Measurements from ENCODE around the gene PLAC8L1.
"Not testable (repeated sequence)": the region's sequence is repeated elsewhere in the genome, so short reads cannot be mapped to it uniquely, and the experiment has no call there.

The PLAC8L1 gene

GRCh38 chr5:146111409-146111808, 6.0 kb upstream of the PLAC8L1 start:
- Histone ChIP-seq H3K27me3 (ENCODE audit: insufficient read depth, poor library complexity, severe bottlenecking) (no peaks in the 10 kb centered on the region), H3K9me3 (ENCODE audit: severe bottlenecking) (no peaks in the 10 kb centered on the region), H3K4me3 (ENCODE audit: severe bottlenecking) (no peak overlapping the region), H3K36me3 (ENCODE audit: low read depth) (peaks cover 48% of the 10 kb centered on the region), H3K27ac (ENCODE audit: poor library complexity, severe bottlenecking) (no peak overlapping the region), H3K4me1 (ENCODE audit: insufficient read depth, poor library complexity, severe bottlenecking) (no peaks in the 10 kb centered on the region)
- no peak for TF ChIP-seq CTCF (IDR thresholded peaks at IDR 0.05; ENCODE audit: poor library complexity, severe bottlenecking)
- ATAC-seq (ENCODE audit: low read depth) = no peak
- DNase-seq (ENCODE audit: low spot score) = no peak

- DNase-seq (ENCODE audit: low spot score) = no peak
- TF ChIP-seq CTCF (IDR thresholded peaks at IDR 0.05; ENCODE audit: poor library complexity, severe bottlenecking) = no peak
Measured at GRCh38 chr5:146109379-146109778, 4.0 kb upstream of the PLAC8L1 start.

GRCh38 chr5:146108870-146109269, 3.5 kb upstream of the PLAC8L1 start:
- not testable (repeated sequence) for DNase-seq (ENCODE audit: low spot score); H3K27me3 ChIP-seq (ENCODE audit: insufficient read depth, poor library complexity, severe bottlenecking); H3K4me1 ChIP-seq (ENCODE audit: insufficient read depth, poor library complexity, severe bottlenecking); H3K27ac ChIP-seq (ENCODE audit: poor library complexity, severe bottlenecking); ATAC-seq (ENCODE audit: low read depth); H3K4me3 ChIP-seq (ENCODE audit: severe bottlenecking); H3K9me3 ChIP-seq (ENCODE audit: severe bottlenecking)
- peaks cover 33% of the 10 kb centered on the region for H3K36me3 ChIP-seq (ENCODE audit: low read depth)

More at GRCh38 chr5:146109379-146109778, 4.0 kb upstream of the PLAC8L1 start:
- Histone ChIP-seq H3K27ac (ENCODE audit: poor library complexity, severe bottlenecking) (no peak overlapping the region), H3K4me1 (ENCODE audit: insufficient read depth, poor library complexity, severe bottlenecking) (no peaks in the 10 kb centered on the region), H3K27me3 (ENCODE audit: insufficient read depth, poor library complexity, severe bottlenecking) (no peaks in the 10 kb centered on the region), H3K36me3 (ENCODE audit: low read depth) (peaks cover 35% of the 10 kb centered on the region), H3K9me3 (ENCODE audit: severe bottlenecking) (no peaks in the 10 kb centered on the region), H3K4me3 (ENCODE audit: severe bottlenecking) (no peak overlapping the region)
- ATAC-seq (ENCODE audit: low read depth) = 0 out of 3 replicates have a peak, but pooled peaks have one; percentile 42

GRCh38 chr5:146107901-146108300, 2.5 kb upstream of the PLAC8L1 start:
- Histone ChIP-seq H3K27ac (ENCODE audit: poor library complexity, severe bottlenecking) (no peak overlapping the region), H3K36me3 (ENCODE audit: low read depth) (peaks cover 23% of the 10 kb centered on the region), H3K9me3 (ENCODE audit: severe bottlenecking) (no peaks in the 10 kb centered on the region), H3K4me1 (ENCODE audit: insufficient read depth, poor library complexity, severe bottlenecking) (no peaks in the 10 kb centered on the region), H3K27me3 (ENCODE audit: insufficient read depth, poor library complexity, severe bottlenecking) (no peaks in the 10 kb centered on the region), H3K4me3 (ENCODE audit: severe bottlenecking) (no peak overlapping the region)
- no peak for DNase-seq (ENCODE audit: low spot score)
- no peak for ATAC-seq (ENCODE audit: low read depth)
- no peak for TF ChIP-seq CTCF (IDR thresholded peaks at IDR 0.05; ENCODE audit: poor library complexity, severe bottlenecking)

- TF ChIP-seq CTCF (IDR thresholded peaks at IDR 0.05; ENCODE audit: poor library complexity, severe bottlenecking) = no peak
- ATAC-seq (ENCODE audit: low read depth) = peak; percentile 42; the same call in 1 of the 3 replicates
- Histone ChIP-seq H3K4me3 (ENCODE audit: severe bottlenecking) (no peak overlapping the region), H3K27ac (ENCODE audit: poor library complexity, severe bottlenecking) (no peak overlapping the region), H3K4me1 (ENCODE audit: insufficient read depth, poor library complexity, severe bottlenecking) (no peaks in the 10 kb centered on the region), H3K27me3 (ENCODE audit: insufficient read depth, poor library complexity, severe bottlenecking) (no peaks in the 10 kb centered on the region), H3K36me3 (ENCODE audit: low read depth) (peaks cover 6% of the 10 kb centered on the region), H3K9me3 (ENCODE audit: severe bottlenecking) (no peaks in the 10 kb centered on the region)
- no peak for DNase-seq (ENCODE audit: low spot score)
Measured at GRCh38 chr5:146103594-146103993, 1.8 kb downstream of the PLAC8L1 start.
